Lower lobe of right lung (tissue), 2 donors: Measurements from ENCODE around the gene WNT7B. TPM values are rescaled to one million over a fixed set of nuclear protein-coding genes. Genes with fewer than 3 reads are reported as not detected.

Source experiments
- ATAC-seq, 2 donors: fragments of 200-7000 bp; cut with Tn5 transposase; one replicate each; pipeline ENCODE4 v1.9.1; 2020 to 2022; ENCODE audit warnings: mild to moderate bottlenecking in 2 of 2, moderate library complexity in 2 of 2
- DNase-seq: peaks from one replicate; pipeline ENCODE4 v3.0.0-alpha.2; 2020
- H3K27ac ChIP-seq: fragments of 200-600 bp; one replicate; pipeline ENCODE4 v1.8.0; 2022
- H3K27me3 ChIP-seq: fragments of 200-600 bp; one replicate; pipeline ENCODE4 v1.8.0; 2022; ENCODE audit warnings: low read depth
- H3K36me3 ChIP-seq: fragments of 200-600 bp; one replicate; pipeline ENCODE4 v1.8.0; 2022; ENCODE audit warnings: mild to moderate bottlenecking
- H3K4me1 ChIP-seq: fragments of 200-600 bp; one replicate; pipeline ENCODE4 v1.8.0; 2022
- H3K4me3 ChIP-seq: fragments of 200-600 bp; one replicate; pipeline ENCODE4 v1.8.0; 2022; ENCODE audit warnings: mild to moderate bottlenecking
- H3K9me3 ChIP-seq: fragments of 200-600 bp; one replicate; pipeline ENCODE4 v1.8.0; 2022
- intact Hi-C: fragments of 100-400 bp; cut with DNase I; formaldehyde crosslinking; loops from one replicate; pipeline ENCODE4 v1.11.0; 2022
- total RNA-seq: library from RNA; stranded (reverse); fragmentation: NEBNext Ultra II Directional; extraction: Animal tissue kit (Norgen Biotek cat#: 25700); gene quantifications from one replicate; pipeline ENCODE4 v1.2.1, GENCODE V29; 2021
- TF ChIP-seq, protein P1 (sequence below): fragments of 200-600 bp; IDR thresholded peaks from one replicate; pipeline ENCODE4 v1.8.0; 2022; ENCODE audit warnings: antibody characterized with exemption, mild to moderate bottlenecking
- donor health status: DM: no; HTN: yes; CAD: no; lungs with severe emphysema.

Gene WNT7B
- total RNA-seq, 1 donor from 2014 or later: 6.3 TPM

GRCh38 chr22:45934168-45934564 lies 42.8 kb downstream of the WNT7B start:
- intact Hi-C loops: no loop called here
- H3K27ac ChIP-seq: no peak overlapping the region
- no peak overlapping the region for H3K4me3 ChIP-seq
- H3K36me3 ChIP-seq: no peaks in the 10 kb centered on the region
- no peaks in the 10 kb centered on the region for H3K9me3 ChIP-seq
- peaks cover 17% of the 10 kb centered on the region for H3K27me3 ChIP-seq
- H3K4me1 ChIP-seq: no peaks in the 10 kb centered on the region
- DNase-seq (no peak), ATAC-seq (peak in 1 of 2 donors; percentile 4)
- TF ChIP-seq, protein P1, sequence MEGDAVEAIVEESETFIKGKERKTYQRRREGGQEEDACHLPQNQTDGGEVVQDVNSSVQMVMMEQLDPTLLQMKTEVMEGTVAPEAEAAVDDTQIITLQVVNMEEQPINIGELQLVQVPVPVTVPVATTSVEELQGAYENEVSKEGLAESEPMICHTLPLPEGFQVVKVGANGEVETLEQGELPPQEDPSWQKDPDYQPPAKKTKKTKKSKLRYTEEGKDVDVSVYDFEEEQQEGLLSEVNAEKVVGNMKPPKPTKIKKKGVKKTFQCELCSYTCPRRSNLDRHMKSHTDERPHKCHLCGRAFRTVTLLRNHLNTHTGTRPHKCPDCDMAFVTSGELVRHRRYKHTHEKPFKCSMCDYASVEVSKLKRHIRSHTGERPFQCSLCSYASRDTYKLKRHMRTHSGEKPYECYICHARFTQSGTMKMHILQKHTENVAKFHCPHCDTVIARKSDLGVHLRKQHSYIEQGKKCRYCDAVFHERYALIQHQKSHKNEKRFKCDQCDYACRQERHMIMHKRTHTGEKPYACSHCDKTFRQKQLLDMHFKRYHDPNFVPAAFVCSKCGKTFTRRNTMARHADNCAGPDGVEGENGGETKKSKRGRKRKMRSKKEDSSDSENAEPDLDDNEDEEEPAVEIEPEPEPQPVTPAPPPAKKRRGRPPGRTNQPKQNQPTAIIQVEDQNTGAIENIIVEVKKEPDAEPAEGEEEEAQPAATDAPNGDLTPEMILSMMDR: no peak

- no peak for ATAC-seq
- Histone ChIP-seq H3K9me3 (no peaks in the 10 kb centered on the region), H3K4me1 (no peaks in the 10 kb centered on the region), H3K27ac (no peak overlapping the region), H3K36me3 (no peaks in the 10 kb centered on the region), H3K27me3 (peaks cover 17% of the 10 kb centered on the region), H3K4me3 (no peak overlapping the region)
- no peak for DNase-seq
- TF ChIP-seq, protein P1: no peak
- intact Hi-C loops: no loop called here
These were observed 43.3 kb downstream of the WNT7B start for GRCh38 chr22:45933506-45934167.

- no peak overlapping the region for H3K4me3 ChIP-seq
- TF ChIP-seq, protein P1: no peak
- intact Hi-C loops: no loop called here
- no peaks in the 10 kb centered on the region for H3K36me3 ChIP-seq
- no peaks in the 10 kb centered on the region for H3K9me3 ChIP-seq
- ATAC-seq (no peak), DNase-seq (no peak)
- H3K27ac ChIP-seq: no peak overlapping the region
- no peaks in the 10 kb centered on the region for H3K4me1 ChIP-seq
- H3K27me3 ChIP-seq: peaks cover 17% of the 10 kb centered on the region
These were observed 44.9 kb downstream of the WNT7B start for GRCh38 chr22:45932071-45932470.

DNA sequence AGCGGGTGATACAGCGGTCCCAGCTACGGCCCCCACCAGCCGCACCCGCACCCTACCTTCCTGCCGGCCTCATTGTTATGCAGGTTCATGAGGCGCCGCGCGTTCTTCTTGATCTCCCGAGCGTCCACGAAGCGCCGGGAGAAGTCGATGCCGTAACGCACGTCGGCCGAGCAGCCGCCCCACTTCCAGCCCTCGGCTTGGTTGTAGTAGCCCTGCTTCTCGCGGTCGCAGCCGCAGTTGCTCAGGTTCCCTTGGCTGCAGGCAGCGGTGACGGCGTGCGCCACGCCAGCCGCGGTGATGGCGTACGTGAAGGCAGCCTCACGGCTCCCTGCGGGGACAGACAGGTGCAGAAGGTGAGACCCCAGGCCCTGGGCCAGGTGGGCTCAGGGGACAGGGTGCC lies 45.9 kb downstream of the WNT7B start:
- peaks cover 17% of the 10 kb centered on the region for H3K27me3 ChIP-seq

DNA sequence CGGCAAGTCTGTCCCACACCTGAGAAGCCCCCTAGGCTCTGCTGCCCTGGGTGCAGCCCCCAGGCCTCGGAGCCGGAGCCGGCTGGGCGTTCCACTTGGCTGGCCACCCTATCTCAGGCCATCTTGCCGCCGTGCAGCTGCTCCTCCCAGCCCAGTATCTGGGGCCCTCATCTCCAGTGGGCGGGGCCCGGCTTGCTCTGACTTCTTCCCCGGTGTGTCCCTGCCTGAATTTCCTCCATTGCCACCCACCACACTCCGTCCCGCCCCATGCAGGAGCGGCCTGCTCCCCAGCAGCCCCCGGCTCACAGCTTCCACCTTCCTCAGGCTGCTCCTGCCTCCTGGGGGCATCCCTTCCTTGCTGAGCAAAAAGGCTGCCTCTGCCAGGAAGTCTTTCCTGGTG lies 46.6 kb downstream of the WNT7B start:
- no peak for ATAC-seq
- H3K9me3 ChIP-seq: no peaks in the 10 kb centered on the region
- H3K4me3 ChIP-seq: no peak overlapping the region
- intact Hi-C loops: no loop called here
- H3K36me3 ChIP-seq: no peaks in the 10 kb centered on the region
- no peaks in the 10 kb centered on the region for H3K4me1 ChIP-seq
- H3K27me3 ChIP-seq: peaks cover 17% of the 10 kb centered on the region
- TF ChIP-seq, protein P1: no peak
- no peak for DNase-seq
- no peak overlapping the region for H3K27ac ChIP-seq

More for the DNA sequence above, 45.9 kb downstream of the WNT7B start:
- DNase-seq (no peak), ATAC-seq (no peak)
- no peak overlapping the region for H3K27ac ChIP-seq
- intact Hi-C loops: no loop called here
- no peaks in the 10 kb centered on the region for H3K36me3 ChIP-seq
- TF ChIP-seq, protein P1: no peak
- no peaks in the 10 kb centered on the region for H3K9me3 ChIP-seq
- H3K4me1 ChIP-seq: no peaks in the 10 kb centered on the region
- H3K4me3 ChIP-seq: no peak overlapping the region
